SK-N-SH (cell line): ENCODE measurements around the gene UBE2Q1. TPM values are rescaled to one million over a fixed set of nuclear protein-coding genes. Genes with fewer than 3 reads are reported as not detected.

Source experiments
- CTCF ChIA-PET: fragments of 300-600, 350-600 bp; formaldehyde crosslinking; extraction: SDS; loops from one replicate; lab custom pipeline; 2021; lab: Yijun Ruan, JAX
- POLR2A ChIA-PET: fragments of 350-600 bp; sonication (Branson Sonifier 250); formaldehyde crosslinking; extraction: SDS; loops from one replicate; lab custom pipeline; 2020; ENCODE audit warnings: antibody characterized with exemption, inconsistent platforms; lab: Yijun Ruan, JAX
- DNase-seq: peaks from one replicate; pipeline ENCODE4 v3.0.0; 2012
- H2AFZ ChIP-seq: fragments of 200-600 bp; sonication (generic); 2 replicates; pipeline ENCODE4 v1.8.1; 2016; ENCODE audit warnings: antibody characterized with exemption, mild to moderate bottlenecking, low read depth
- H3F3A ChIP-seq: fragments of 200-600 bp; sonication (generic); replicated peaks from 2 replicates; pipeline ENCODE3; 2016; ENCODE audit warnings: antibody characterized with exemption, mild to moderate bottlenecking; ENCODE audit not compliant: insufficient read depth
- H3K27ac ChIP-seq, 2 experiments: fragments of 200-500 bp in 1 of 2; fragments of 200-600 bp in 1 of 2; sonication (Bioruptor generic) in 1 of 2; sonication (generic), shearing (Covaris generic) in 1 of 2; 2 replicates each; pipeline versions ENCODE4 v1.5.1 to v1.6.1; 2014 to 2016; ENCODE audit warnings: low read depth in 2 of 2, inconsistent platforms in 1 of 2, low read length in 1 of 2, mild to moderate bottlenecking in 1 of 2, mixed read lengths in 1 of 2
- H3K27me3 ChIP-seq: fragments of 200-600 bp; sonication (generic), shearing (Covaris generic); 2 replicates; pipeline ENCODE4 v1.6.1; 2016; ENCODE audit warnings: mixed run types; ENCODE audit not compliant: insufficient read depth
- H3K36me3 ChIP-seq, 2 experiments: fragments of 200-500 bp in 1 of 2; fragments of 200-600 bp in 1 of 2; sonication (Bioruptor generic) in 1 of 2; sonication (generic) in 1 of 2; replicated peaks in 1 of 2; 2 replicates each; pipeline versions ENCODE3 to v1.5.1; 2014 to 2016; ENCODE audit warnings: low read length in 1 of 2, mild to moderate bottlenecking in 1 of 2; ENCODE audit not compliant: insufficient read depth in 2 of 2, control insufficient read depth in 1 of 2
- H3K4me1 ChIP-seq, 2 experiments: fragments of 200-500 bp in 1 of 2; fragments of 200-600 bp in 1 of 2; sonication (Bioruptor generic) in 1 of 2; sonication (generic), shearing (Covaris generic) in 1 of 2; 2 replicates each; pipeline versions ENCODE4 v1.5.1 to v1.6.1; 2014 to 2016; ENCODE audit warnings: low read depth in 1 of 2, low read length in 1 of 2, mixed run types in 1 of 2; ENCODE audit not compliant: insufficient read depth in 2 of 2, control insufficient read depth in 1 of 2
- H3K4me2 ChIP-seq: fragments of 200-600 bp; sonication (generic), shearing (Covaris generic); 2 replicates; pipeline ENCODE4 v1.6.1; 2017; ENCODE audit warnings: mixed run types
- H3K4me3 ChIP-seq, 2 experiments: fragments of 200-500 bp in 1 of 2; fragments of 200-600 bp in 1 of 2; sonication (Bioruptor generic) in 1 of 2; sonication (generic), shearing (Covaris generic) in 1 of 2; 2 replicates each; pipeline versions ENCODE4 v1.5.1 to v1.8.1; 2014 to 2016; ENCODE audit warnings: low read depth in 2 of 2, inconsistent platforms in 1 of 2, low read length in 1 of 2, mild to moderate bottlenecking in 1 of 2, mixed read lengths in 1 of 2, moderate library complexity in 1 of 2
- H3K79me2 ChIP-seq: fragments of 200-600 bp; sonication (generic); 2 replicates; pipeline ENCODE4 v1.8.1; 2017; ENCODE audit warnings: mild to moderate bottlenecking; ENCODE audit not compliant: insufficient read depth
- H3K9ac ChIP-seq: fragments of 200-600 bp; sonication (generic); 2 replicates; pipeline ENCODE4 v1.6.1; 2017; ENCODE audit warnings: mixed run types
- H3K9me2 ChIP-seq: fragments of 200-600 bp; sonication (generic); 2 replicates; pipeline ENCODE4 v1.6.1; 2017; ENCODE audit warnings: mixed run types
- H3K9me3 ChIP-seq: fragments of 200-600 bp; sonication (generic); 2 replicates; pipeline ENCODE4 v1.6.1; 2017; ENCODE audit warnings: mixed run types, mild to moderate bottlenecking, moderate library complexity
- H4K20me1 ChIP-seq: fragments of 200-600 bp; sonication (generic); 2 replicates; pipeline ENCODE4 v1.6.1; 2017; ENCODE audit warnings: mild to moderate bottlenecking, mixed run types; ENCODE audit not compliant: insufficient read depth
- CHD2 ChIP-seq: fragments of 150-350 bp; IDR thresholded peaks from 2 replicates; pipeline ENCODE4 v1.6.1; 2018; ENCODE audit warnings: low read length; ENCODE audit not compliant: partially characterized antibody
- CTCF ChIP-seq: fragments of 200-600 bp; sonication (generic); IDR thresholded peaks from 2 replicates; pipeline ENCODE4 v1.6.1; 2017; ENCODE audit warnings: antibody characterized with exemption, mild to moderate bottlenecking, moderate library complexity
- EZH2phosphoT487 ChIP-seq: fragments of 200-600 bp; sonication (generic); IDR thresholded peaks from 2 replicates; pipeline ENCODE4 v1.6.1; 2017; ENCODE audit warnings: low read depth, mixed run types, mild to moderate bottlenecking, antibody characterized with exemption, moderate library complexity, borderline replicate concordance
- FOSL2 ChIP-seq: IDR thresholded peaks from 2 replicates; pipeline ENCODE4 v1.4.0; 2012; ENCODE audit warnings: low read depth, mild to moderate bottlenecking, moderate library complexity, borderline replicate concordance
- FOXJ3 ChIP-seq: sonication (generic); formaldehyde crosslinking; IDR thresholded peaks from 2 replicates; pipeline ENCODE4 v1.5.1; 2020; ENCODE audit warnings: mild to moderate bottlenecking, missing genetic modification reagents
- IRF3 ChIP-seq: fragments of 150-350 bp; IDR thresholded peaks from 2 replicates; pipeline ENCODE4 v1.6.1; 2016; ENCODE audit warnings: mild to moderate bottlenecking, low read depth, low read length
- MAX ChIP-seq: IDR thresholded peaks from 2 replicates; pipeline ENCODE4 v1.4.0; 2012; ENCODE audit warnings: low read depth
- MEF2A ChIP-seq: IDR thresholded peaks from 2 replicates; pipeline ENCODE4 v1.4.0; 2012; ENCODE audit warnings: low read depth, borderline replicate concordance
- MXI1 ChIP-seq: IDR thresholded peaks from 2 replicates; pipeline ENCODE4 v1.6.1; 2012; ENCODE audit warnings: mild to moderate bottlenecking, low read depth, low read length, improper control_type of control experiment
- NRF1 ChIP-seq: IDR thresholded peaks from 2 replicates; pipeline ENCODE4 v1.6.1; 2012; ENCODE audit warnings: low read depth, mild to moderate bottlenecking, low read length
- POLR2AphosphoS5 ChIP-seq: IDR thresholded peaks from 2 replicates; pipeline ENCODE4 v1.6.1; 2012; ENCODE audit warnings: low read depth, low read length
- RAD21 ChIP-seq: IDR thresholded peaks from 2 replicates; pipeline ENCODE4 v1.6.1; 2012; ENCODE audit warnings: mild to moderate bottlenecking, low read length
- REST ChIP-seq: IDR thresholded peaks from 2 replicates; pipeline ENCODE4 v1.6.1; 2012; ENCODE audit warnings: mild to moderate bottlenecking, low read depth, low read length, moderate library complexity
- RFX5 ChIP-seq: IDR thresholded peaks from 2 replicates; pipeline ENCODE4 v1.6.1; 2012; ENCODE audit warnings: mild to moderate bottlenecking, improper control_type of control experiment, low read length
- SMC3 ChIP-seq: IDR thresholded peaks from 2 replicates; pipeline ENCODE4 v1.6.1; 2012; ENCODE audit warnings: low read depth, low read length, improper control_type of control experiment
- TAF1 ChIP-seq: IDR thresholded peaks from 2 replicates; pipeline ENCODE4 v1.6.1; 2012; ENCODE audit warnings: low read depth, mild to moderate bottlenecking, low read length, moderate library complexity, borderline replicate concordance
- TCF12 ChIP-seq: IDR thresholded peaks from 2 replicates; pipeline ENCODE4 v1.4.0; 2012
- ZBTB33 ChIP-seq: IDR thresholded peaks from 2 replicates; pipeline ENCODE4 v1.4.0; 2012; ENCODE audit warnings: low read depth, borderline replicate concordance
- WGBS: methylation state at CpG from one replicate; pipeline ENCODE4 v1.1.6; 2017; ENCODE audit warnings: low lambda C conversion rate; 5-methylcytosine and 5-hydroxymethylcytosine counted together
- polyA plus RNA-seq, 3 experiments: library from polyadenylated mRNA; depleted of rRNA; stranded (reverse); fragments of >200 nt; gene quantifications; 2 replicates each; pipeline ENCODE4 v1.2.3, GENCODE V29; 2012

Gene UBE2Q1
- polyA plus RNA-seq, 1 of the 3 experiments (the other 2 are of a cell fraction): 12.5 TPM

GRCh38 chr1:154546264-154547063 lies 12.0 kb downstream of the UBE2Q1 start:
- H3F3A ChIP-seq: peaks cover 15% of the 10 kb centered on the region
- no peaks in the 10 kb centered on the region for H3K79me2 ChIP-seq
- H3K9ac ChIP-seq: no peak overlapping the region
- ChIA-PET POLR2A (interaction anchor here (1.0 to 1.3 kb wide), 2 partner anchors 9 to 67 kb away, joined by 3 to 4 read pairs; no protein-coding TSS in a partner anchor), CTCF (interaction anchor here (0.6 to 7.4 kb wide), 43 partner anchors 9 to 623 kb away, joined by 3 to 187 read pairs (median 4); partner anchors contain the start of genes CHRNB2 and IL6R)
- peaks cover 2% of the 10 kb centered on the region; the same call in 1 of the 2 replicates for H3K27me3 ChIP-seq
- H3K4me2 ChIP-seq: no peak overlapping the region
- TF ChIP-seq MEF2A (no peak), POLR2AphosphoS5 (no peak), TAF1 (no peak), CTCF (peak; percentile 69), IRF3 (no peak), SMC3 (peak; percentile 89), CHD2 (no peak), MAX (no peak), FOSL2 (no peak), RAD21 (peak; percentile 89), REST (no peak), RFX5 (no peak), TCF12 (no peak), FOXJ3 (CRISPR knock-in tag) (no peak), MXI1 (no peak), EZH2phosphoT487 (no peak), NRF1 (no peak), ZBTB33 (no peak)
- no peak overlapping the region; a peak in 1 of 4 replicates for H3K4me3 ChIP-seq
- peaks cover 0 to 22% of the 10 kb centered on the region in 2 experiments; a peak in 1 of 4 replicates for H3K4me1 ChIP-seq
- peak overlapping the region in 1 of 2 experiments; percentile 78; a peak in 2 of 4 replicates for H3K27ac ChIP-seq
- H4K20me1 ChIP-seq: no peaks in the 10 kb centered on the region
- H3K9me2 ChIP-seq: no peaks in the 10 kb centered on the region
- no peak overlapping the region for H2AFZ ChIP-seq
- H3K9me3 ChIP-seq: no peaks in the 10 kb centered on the region
- WGBS: 65% methylated on average over 13 of the region's 13 CpGs
- peak; percentile 88 for DNase-seq
- H3K36me3 ChIP-seq: peaks cover 1 to 31% of the 10 kb centered on the region in 2 experiments
